CD4-positive, alpha-beta T cell treated with Interleukin-15 for 1 hour (primary cell): ENCODE data around the gene GRK1.

Source experiments
- DNase-seq: peaks from one replicate; pipeline ENCODE4 v3.0.0-alpha.2; 2020

GRK1 gene

GRCh38 chr13:113650731-113651148 lies 16.3 kb upstream of the GRK1 start:
- no peak for DNase-seq

- DNase-seq: no peak
Observed at GRCh38 chr13:113651511-113652403, 15.3 kb upstream of the GRK1 start.

GRCh38 chr13:113652404-113653263 lies 14.4 kb upstream of the GRK1 start:
- no peak for DNase-seq

GRCh38 chr13:113653264-113654174 lies 13.5 kb upstream of the GRK1 start:
- no peak for DNase-seq

GRCh38 chr13:113654175-113654560 lies 12.9 kb upstream of the GRK1 start:
- no peak for DNase-seq

DNA sequence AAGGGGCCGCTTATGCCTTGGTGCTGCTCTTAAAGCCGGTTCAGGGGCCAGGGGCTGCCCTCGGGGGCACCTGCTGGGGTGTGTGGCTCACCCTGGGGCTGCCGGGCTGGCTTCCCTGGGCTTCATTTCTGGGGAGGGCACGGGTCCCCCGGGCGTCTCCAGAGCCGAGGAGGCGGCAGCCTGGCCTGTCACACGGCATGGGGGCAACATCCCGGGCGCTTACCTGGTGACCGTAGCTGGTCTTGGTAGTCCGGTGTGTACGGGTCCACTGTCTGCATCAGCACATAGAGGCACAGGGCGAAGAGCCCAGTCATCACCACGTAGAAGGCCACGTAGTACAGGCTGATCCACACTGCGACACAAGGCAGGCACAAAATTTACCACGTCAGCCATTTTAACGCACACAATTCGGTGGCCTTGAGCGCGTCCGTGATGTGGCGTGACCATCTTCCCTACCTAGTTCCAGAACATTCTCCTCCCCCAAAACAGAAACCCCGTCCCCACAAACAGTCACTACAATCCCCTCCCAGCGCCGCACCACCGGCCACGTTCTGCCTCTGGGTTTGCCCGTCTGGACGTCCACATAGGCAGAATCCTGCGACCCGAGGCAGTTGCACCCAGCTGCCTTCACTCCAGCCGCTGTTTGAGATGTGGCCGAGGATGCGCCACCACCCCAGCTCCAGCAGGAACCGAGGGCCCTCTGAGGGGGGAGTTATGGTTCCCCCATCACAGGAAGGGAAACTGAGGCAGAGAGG lies 12.3 kb upstream of the GRK1 start:
- DNase-seq: no peak

DNA sequence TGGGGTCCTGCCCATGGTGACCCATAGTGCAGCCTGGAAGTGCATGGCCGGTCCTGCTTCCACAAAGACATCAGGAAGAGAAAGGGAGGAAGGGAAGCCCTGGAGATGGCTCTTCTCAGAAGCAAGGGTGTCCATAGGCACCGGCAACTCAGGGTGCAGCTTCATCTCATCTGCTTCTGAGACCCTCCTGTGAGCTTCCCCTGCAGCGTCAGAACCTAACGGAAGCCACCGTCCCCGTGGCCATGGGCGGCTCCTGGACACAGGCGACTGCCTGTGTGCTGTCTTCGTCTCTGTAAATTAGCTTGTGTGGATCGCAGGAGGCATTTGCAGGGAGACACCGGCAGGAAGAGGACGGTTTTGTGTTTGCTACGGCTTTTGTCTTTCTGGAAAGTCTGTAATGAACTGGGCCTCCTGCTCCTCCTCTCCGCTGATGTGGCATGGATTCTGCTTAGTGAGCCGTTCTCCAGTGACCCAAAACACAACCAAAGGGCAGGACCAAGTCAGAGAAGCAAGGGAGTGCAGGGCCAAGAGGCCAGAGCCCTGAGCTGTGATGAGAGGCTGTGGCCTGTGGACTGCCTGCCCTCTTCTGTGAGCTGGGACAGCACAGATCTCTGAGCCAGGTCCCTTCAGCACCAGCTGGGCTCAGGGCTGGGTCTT lies 11.5 kb upstream of the GRK1 start:
- no peak for DNase-seq

GRCh38 chr13:113656003-113656588 lies 10.9 kb upstream of the GRK1 start:
- DNase-seq: no peak

DNA sequence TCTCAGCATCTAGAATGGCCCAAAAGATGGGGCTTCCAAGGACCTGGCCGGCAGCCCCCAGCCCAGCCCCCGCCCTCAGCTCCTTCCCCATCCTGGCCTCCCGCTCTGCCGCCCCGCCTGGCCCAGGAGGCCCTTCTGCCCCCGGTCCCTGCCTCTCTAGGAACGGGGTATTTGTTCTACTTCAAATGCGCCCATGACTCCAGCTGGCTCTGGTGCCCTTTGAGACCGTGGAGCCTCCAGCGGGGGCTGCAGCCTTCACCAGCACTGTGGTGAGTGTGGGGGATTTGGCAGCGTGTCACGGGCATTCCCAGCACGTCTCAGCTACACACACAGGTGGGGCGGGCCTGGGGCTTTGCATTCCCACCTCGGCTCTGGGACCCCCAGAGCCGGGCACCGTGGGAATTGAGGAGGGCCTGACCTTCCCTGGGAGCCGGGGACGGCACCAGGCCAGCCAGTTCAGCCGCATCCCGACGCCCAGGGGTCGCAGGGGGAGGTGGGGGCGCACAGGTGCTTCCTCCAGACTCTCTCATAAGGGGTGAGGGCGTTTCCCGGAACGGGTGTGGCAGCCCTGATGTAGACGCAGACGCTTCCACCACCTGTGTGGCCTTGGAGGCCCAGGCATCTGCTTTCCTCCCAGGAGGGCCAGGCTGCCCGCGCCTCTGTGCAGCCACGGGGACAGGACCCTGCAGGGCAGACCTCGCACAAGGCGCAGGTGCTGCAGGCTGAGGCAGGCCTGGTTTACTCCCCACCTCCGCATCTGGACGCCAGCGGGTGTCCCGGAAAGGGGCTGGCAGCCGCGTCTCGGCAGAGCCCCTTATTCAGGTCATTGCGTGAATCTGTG lies 10.0 kb upstream of the GRK1 start:
- DNase-seq: no peak

GRCh38 chr13:113657851-113658741 lies 8.9 kb upstream of the GRK1 start, which contains the start of gene ATP4B:
Gene ATP4B (minus strand): TSS chr13:113658198. CDS start chr13:113658144, 54 bp downstream.
- no peak for DNase-seq

GRCh38 chr13:113658836-113659235 lies 8.2 kb upstream of the GRK1 start:
- DNase-seq: no peak

DNA sequence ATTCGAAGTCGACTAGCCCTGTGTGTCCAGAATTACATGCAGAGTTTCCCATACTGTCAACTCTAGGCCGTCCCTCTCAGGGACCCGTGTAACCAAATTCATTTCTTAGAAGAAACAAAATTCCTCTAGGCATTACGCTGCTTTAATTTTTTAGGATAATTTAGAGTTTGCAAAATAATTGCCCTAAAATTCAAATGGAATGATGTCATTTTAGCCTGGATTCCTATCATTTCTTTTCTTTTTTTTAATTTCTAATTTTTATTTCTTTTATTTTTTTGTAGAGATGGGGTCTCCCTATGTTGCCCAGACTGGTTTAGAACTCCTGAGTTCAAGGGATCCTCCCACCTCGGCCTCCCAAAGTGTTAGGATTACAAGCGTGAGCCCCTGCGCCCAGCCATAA lies 7.7 kb upstream of the GRK1 start:
- DNase-seq: no peak

GRCh38 chr13:113660066-113660465 lies 7.0 kb upstream of the GRK1 start:
- DNase-seq: no peak

- DNase-seq: no peak
Observed at GRCh38 chr13:113661509-113661908, 5.5 kb upstream of the GRK1 start.

GRCh38 chr13:113663934-113664333 lies 3.1 kb upstream of the GRK1 start:
- DNase-seq: no peak

DNA sequence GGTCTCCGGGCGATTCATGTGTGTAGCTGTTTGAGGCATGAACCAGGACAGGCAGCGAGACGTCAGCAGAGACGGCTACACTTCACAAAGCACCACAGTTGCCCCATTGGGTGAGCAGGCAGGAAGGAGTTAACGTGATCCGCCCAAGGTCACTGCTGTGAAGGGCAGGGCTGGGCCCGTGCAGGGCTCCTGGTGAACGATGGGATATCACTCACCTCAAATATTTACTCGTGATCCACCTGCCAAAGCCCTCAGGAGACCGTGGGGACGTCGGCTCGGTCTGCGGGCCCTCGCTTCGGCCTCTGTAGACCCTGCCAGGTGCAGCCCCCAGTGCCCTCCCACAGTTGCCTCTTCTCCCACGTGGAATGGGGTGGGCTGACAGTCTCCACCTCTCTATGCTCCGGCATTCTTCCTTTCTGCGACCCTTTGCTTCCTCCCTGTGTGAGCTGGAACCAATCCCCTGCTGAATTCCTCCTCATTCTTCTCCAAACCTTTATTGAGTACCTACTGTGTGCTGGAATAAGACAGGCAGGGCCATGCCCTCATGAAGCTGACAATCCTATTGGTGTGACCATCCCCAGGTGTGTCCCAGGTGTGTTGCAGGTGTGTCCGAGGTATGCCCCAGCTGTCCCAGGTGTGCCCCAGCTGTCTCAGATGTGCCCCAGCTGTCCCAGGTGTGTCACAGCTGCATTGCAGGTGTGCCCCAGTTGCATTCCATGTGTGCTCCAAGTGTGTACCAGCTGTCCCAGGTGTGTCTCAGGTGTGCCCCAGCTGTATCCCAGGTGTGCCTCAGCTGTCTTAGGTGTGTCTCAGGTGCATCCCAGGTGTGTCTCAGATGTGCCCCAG lies 2.0 kb upstream of the GRK1 start:
- no peak for DNase-seq

GRCh38 chr13:113665597-113666328 lies 1.3 kb upstream of the GRK1 start:
- no peak for DNase-seq
